DOHH2 (cell line): Measurements from ENCODE around the gene EXD3.

ENCODE experiments used
- CTCF ChIP-seq: fragments of 200-600 bp; sonication (generic); IDR thresholded peaks from one replicate; pipeline ENCODE4 v1.5.1; 2014; ENCODE audit warnings: antibody characterized with exemption, mild to moderate bottlenecking, low read depth, low read length; ENCODE audit not compliant: poor library complexity, severe bottlenecking
- EZH2phosphoT487 ChIP-seq: fragments of 200-600 bp; sonication (generic); IDR thresholded peaks from 2 replicates; pipeline ENCODE4 v1.6.1; 2017; ENCODE audit warnings: borderline replicate concordance, mild to moderate bottlenecking, antibody characterized with exemption, low read length, moderate library complexity, mixed read lengths

GRCh38 chr9:137370865-137371520 is 52.0 kb downstream of the EXD3 start:
- TF ChIP-seq CTCF, result no peak
- TF ChIP-seq EZH2phosphoT487, result no peak
